HepG2 (cell line): ENCODE measurements around the gene ABHD3.

Experiments used
- CTCF ChIP-seq: sonication (generic); formaldehyde crosslinking; IDR thresholded peaks from 2 replicates; pipeline ENCODE4 v1.5.0; 2020; ENCODE audit warnings: mild to moderate bottlenecking, missing genetic modification reagents, moderate library complexity
- ETV6 ChIP-seq: sonication (generic); formaldehyde crosslinking; conservative IDR thresholded peaks from 2 replicates; pipeline ENCODE4 v1.4.0; 2020; ENCODE audit warnings: missing genetic modification reagents
- MLLT10 ChIP-seq: sonication (generic); formaldehyde crosslinking; IDR thresholded peaks from 2 replicates; pipeline ENCODE4 v1.4.0; 2020; ENCODE audit warnings: missing genetic modification reagents
- TFE3 ChIP-seq: IDR thresholded peaks from 2 replicates; pipeline ENCODE4 v1.6.1; 2016
- ZNF225 ChIP-seq: sonication (generic); formaldehyde crosslinking; IDR thresholded peaks from 2 replicates; pipeline ENCODE4 v1.4.0; 2020; ENCODE audit warnings: mild to moderate bottlenecking, missing genetic modification reagents
- ZNF282 ChIP-seq: fragments of 450-650 bp; IDR thresholded peaks from 2 replicates; pipeline ENCODE4 v1.6.1; 2018; ENCODE audit not compliant: partially characterized antibody
- ZNF367 ChIP-seq: sonication (generic); formaldehyde crosslinking; IDR thresholded peaks from 2 replicates; pipeline ENCODE4 v1.4.0; 2020; ENCODE audit warnings: missing genetic modification reagents, borderline replicate concordance
- ZNF512 ChIP-seq: sonication (generic); formaldehyde crosslinking; IDR thresholded peaks from 2 replicates; pipeline ENCODE4 v1.4.0; 2020; ENCODE audit warnings: mild to moderate bottlenecking, missing genetic modification reagents

DNA sequence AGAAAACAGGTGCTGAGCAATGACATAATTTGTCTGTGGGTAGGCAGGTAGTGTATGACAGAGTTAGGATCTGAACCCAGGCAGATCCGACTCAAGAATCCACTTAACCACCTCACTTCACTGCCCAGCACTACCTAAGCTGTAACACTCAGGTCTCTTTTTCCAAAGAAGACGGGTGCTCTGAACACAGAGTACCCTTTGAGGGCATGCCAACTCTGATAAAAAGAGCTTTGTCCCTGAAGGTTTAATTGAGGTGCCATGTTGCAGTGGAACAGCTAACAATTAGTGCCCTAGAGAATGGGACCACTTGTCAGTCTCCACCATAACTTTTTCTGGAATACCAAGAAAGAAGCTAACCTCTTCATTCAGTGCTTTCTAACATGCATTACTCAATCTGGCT is 11.3 kb downstream of the ABHD3 start:
- no peak for TF ChIP-seq ZNF512
- TF ChIP-seq ZNF282 = no peak
- TF ChIP-seq TFE3 (CRISPR knock-in tag) = no peak
- no peak for TF ChIP-seq ZNF225
- TF ChIP-seq CTCF (CRISPR knock-in tag) = no peak
- no peak for TF ChIP-seq ZNF367 (CRISPR knock-in tag)
- TF ChIP-seq ETV6 = no peak
- no peak for TF ChIP-seq MLLT10 (CRISPR knock-in tag)
